Keratinocyte (primary cell): ENCODE results near the gene ZFYVE28. TPM values are rescaled to one million over a fixed set of nuclear protein-coding genes. Genes with fewer than 3 reads are reported as not detected.
A peak's percentile ranks its signal among the peaks of the same experiment; 100 is the strongest.

Source experiments
- DNase-seq: peaks from one replicate; pipeline ENCODE4 v3.0.0-alpha.2; 2011; ENCODE audit warnings: low read depth, missing footprints, low spot score
- FAIRE-seq: peaks from 2 replicates; lab custom pipeline; 2011; peaks lifted over from hg19 to GRCh38; lab: Jason Lieb, UNC
- H2AFZ ChIP-seq: 2 replicates; pipeline ENCODE4 v1.6.0; 2012; ENCODE audit warnings: low read length, control low read depth, inconsistent platforms; ENCODE audit not compliant: control insufficient read depth
- H3K27ac ChIP-seq: 2 replicates; pipeline ENCODE4 v1.5.1; 2011; ENCODE audit warnings: low read length; ENCODE audit not compliant: control insufficient read depth, insufficient read depth
- H3K27me3 ChIP-seq: 3 replicates; pipeline ENCODE4 v1.6.0; 2011; ENCODE audit warnings: low read length; ENCODE audit not compliant: control insufficient read depth, insufficient read depth; ENCODE audit errors: extremely low read depth
- H3K36me3 ChIP-seq, 2 experiments: 2 replicates in 1 of 2; 3 replicates in 1 of 2; pipeline ENCODE4 v1.5.1; 2011; ENCODE audit warnings: low read length in 2 of 2, mild to moderate bottlenecking in 1 of 2; ENCODE audit not compliant: control insufficient read depth in 2 of 2, insufficient read depth in 2 of 2; ENCODE audit errors: extremely low read depth in 1 of 2
- H3K4me1 ChIP-seq: 3 replicates; pipeline ENCODE4 v1.5.1; 2011; ENCODE audit warnings: low read length; ENCODE audit not compliant: control insufficient read depth, insufficient read depth; ENCODE audit errors: extremely low read depth
- H3K4me2 ChIP-seq: 3 replicates; pipeline ENCODE4 v1.6.0; 2011; ENCODE audit warnings: low read depth, low read length; ENCODE audit not compliant: control insufficient read depth, insufficient read depth; ENCODE audit errors: extremely low read depth
- H3K4me3 ChIP-seq, 3 experiments: fragments of 200-600 bp in 1 of 3; sonication (generic) in 1 of 3; 2 replicates in 2 of 3; 3 replicates in 1 of 3; pipeline ENCODE4 v1.5.1; 2011 to 2016; ENCODE audit warnings: low read length in 3 of 3, mild to moderate bottlenecking in 3 of 3, control low read depth in 2 of 3, inconsistent platforms in 1 of 3, low read depth in 1 of 3, mixed read lengths in 1 of 3, mixed run types in 1 of 3, moderate library complexity in 1 of 3; ENCODE audit not compliant: control insufficient read depth in 2 of 3, insufficient read depth in 2 of 3; ENCODE audit errors: extremely low read depth in 1 of 3
- H3K79me2 ChIP-seq: 2 replicates; pipeline ENCODE4 v1.6.0; 2012; ENCODE audit warnings: low read length; ENCODE audit not compliant: control insufficient read depth, insufficient read depth
- H3K9ac ChIP-seq: 3 replicates; pipeline ENCODE4 v1.6.0; 2011; ENCODE audit warnings: low read length; ENCODE audit not compliant: control insufficient read depth, insufficient read depth; ENCODE audit errors: extremely low read depth
- H3K9me1 ChIP-seq: 3 replicates; pipeline ENCODE4 v1.6.0; 2011; ENCODE audit warnings: low read length; ENCODE audit not compliant: control insufficient read depth, insufficient read depth; ENCODE audit errors: extremely low read depth
- H3K9me3 ChIP-seq: 2 replicates; pipeline ENCODE4 v1.5.1; 2012; ENCODE audit warnings: low read depth, low read length; ENCODE audit not compliant: control insufficient read depth
- H4K20me1 ChIP-seq: 3 replicates; pipeline ENCODE4 v1.6.0; 2011; ENCODE audit warnings: low read length; ENCODE audit not compliant: control insufficient read depth, insufficient read depth; ENCODE audit errors: extremely low read depth
- CTCF ChIP-seq, 3 experiments: IDR thresholded peaks in 1 of 3; conservative IDR thresholded peaks in 1 of 3; optimal IDR thresholded peaks in 1 of 3; 2 replicates in 2 of 3; 3 replicates in 1 of 3; pipeline versions ENCODE3 to v1.5.1; 2011; ENCODE audit warnings: low read length in 3 of 3, mild to moderate bottlenecking in 3 of 3, moderate library complexity in 2 of 3, control low read depth in 1 of 3, inconsistent platforms in 1 of 3; ENCODE audit not compliant: insufficient read depth in 2 of 3; ENCODE audit errors: extremely low read depth in 1 of 3
- EZH2 ChIP-seq: IDR thresholded peaks from one replicate; pipeline ENCODE4 v1.6.1; 2012; ENCODE audit warnings: inconsistent platforms, mild to moderate bottlenecking, low read length, moderate library complexity
- dilution Hi-C: fragments of 300-500 bp; cut with MboI; formaldehyde crosslinking; loops from one replicate; pipeline ENCODE4 v1.7.0; 2020; ENCODE audit warnings: low sequenced_read_pairs; ENCODE audit not compliant: extremely low pct_ligation_motif_present
- polyA plus RNA-seq, 5 experiments: library from polyadenylated mRNA; depleted of rRNA in 3 of 5; stranded (reverse) in 3 of 5; stranded (forward) in 1 of 5; unstranded in 1 of 5; fragments of >200 nt; gene quantifications; 1 replicate in 1 of 5; 2 replicates in 3 of 5; 3 replicates in 1 of 5; pipeline versions ENCODE4 v1.2.1 to v1.2.3, GENCODE V29; 2011 to 2012; ENCODE audit warnings: missing spikeins in 2 of 5, low read depth in 1 of 5, low replicate concordance in 1 of 5

The ZFYVE28 gene
- polyA plus RNA-seq, 1 donor (not counting 4 experiments of a cell fraction or from before 2014, with no cell fraction given), result 0.33 TPM

- H3K79me2 ChIP-seq, result no peaks in the 10 kb centered on the region
- H4K20me1 ChIP-seq, result no peaks in the 10 kb centered on the region
- TF ChIP-seq CTCF (optimal IDR thresholded peaks at IDR 0.05 in 1 of 3, IDR thresholded peaks at IDR 0.05 in 1 of 3, conservative IDR thresholded peaks at IDR 0.05 in 1 of 3; ENCODE audit: extremely low read depth in 1 of 3, insufficient read depth in 2 of 3, low read length in 3 of 3) (no peak), EZH2 (no peak)
- no peak overlapping the region for H2AFZ ChIP-seq
- H3K27me3 ChIP-seq, result peaks cover 26% of the 10 kb centered on the region
- no peak overlapping the region for H3K4me2 ChIP-seq
- no peak overlapping the region for H3K27ac ChIP-seq
- no peaks in the 10 kb centered on the region for H3K9me3 ChIP-seq
- FAIRE-seq, result no peak
- no peak overlapping the region for H3K9ac ChIP-seq
- H3K4me1 ChIP-seq, result no peaks in the 10 kb centered on the region
- dilution Hi-C loops, result no loop called here
- no peaks in the 10 kb centered on the region for H3K36me3 ChIP-seq
- no peak overlapping the region for H3K4me3 ChIP-seq
- DNase-seq, result no peak
- no peaks in the 10 kb centered on the region for H3K9me1 ChIP-seq
Measured at GRCh38 chr4:2394528-2394927, 23.9 kb downstream of the ZFYVE28 start.

GRCh38 chr4:2393353-2394270, 24.8 kb downstream of the ZFYVE28 start:
- Histone ChIP-seq H3K9me1 (no peaks in the 10 kb centered on the region), H3K27ac (no peak overlapping the region), H3K27me3 (peaks cover 32% of the 10 kb centered on the region), H3K4me3 (peak overlapping the region in 1 of 3 experiments; percentile 11), H3K9me3 (no peaks in the 10 kb centered on the region), H3K79me2 (no peaks in the 10 kb centered on the region), H2AFZ (peak overlapping the region; percentile 72), H3K4me1 (no peaks in the 10 kb centered on the region), H4K20me1 (no peaks in the 10 kb centered on the region), H3K9ac (no peak overlapping the region), H3K36me3 (no peaks in the 10 kb centered on the region), H3K4me2 (peak overlapping the region; percentile 65)
- FAIRE-seq (no peak), DNase-seq (no peak)
- no peak for TF ChIP-seq EZH2
- no peak for TF ChIP-seq CTCF (optimal IDR thresholded peaks at IDR 0.05 in 1 of 3, IDR thresholded peaks at IDR 0.05 in 1 of 3, conservative IDR thresholded peaks at IDR 0.05 in 1 of 3; ENCODE audit: extremely low read depth in 1 of 3, insufficient read depth in 2 of 3, low read length in 3 of 3)
- dilution Hi-C loops, result no loop called here
